IPS-18c (cell line): Measurements from ENCODE around the gene EZH2.

Source experiments
- H3K4me3 ChIP-seq: 2 replicates; pipeline ENCODE4 v1.7.0; 2013; ENCODE audit warnings: low read depth, mild to moderate bottlenecking, low read length, moderate library complexity; ENCODE audit not compliant: insufficient read depth
- H3K9me3 ChIP-seq: one replicate; pipeline ENCODE4 v1.6.1; 2013; ENCODE audit warnings: mild to moderate bottlenecking, low read length, moderate library complexity; ENCODE audit not compliant: control insufficient read depth, insufficient read depth

EZH2 gene

DNA sequence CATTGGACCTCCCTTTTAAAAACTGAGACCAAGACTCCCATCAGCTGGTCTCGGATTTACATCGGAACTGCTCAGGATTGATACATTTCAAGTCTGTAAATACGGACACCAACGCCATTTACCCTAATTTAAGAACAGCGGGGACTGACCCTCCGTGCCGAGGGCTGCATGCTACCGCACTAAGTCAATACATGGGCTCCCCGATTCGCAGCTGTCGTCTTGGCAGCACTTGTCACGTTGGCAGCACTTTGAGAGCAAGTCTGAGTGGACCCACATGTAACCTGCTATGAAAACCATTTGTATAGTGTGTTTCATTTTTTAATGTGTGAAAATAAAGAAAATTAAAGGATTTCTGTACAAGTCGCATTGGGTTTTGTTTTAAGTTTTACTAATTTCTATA is 83.4 kb downstream of the EZH2 start:
- Histone ChIP-seq H3K9me3 (no peaks in the 10 kb centered on the region), H3K4me3 (no peak overlapping the region)

DNA sequence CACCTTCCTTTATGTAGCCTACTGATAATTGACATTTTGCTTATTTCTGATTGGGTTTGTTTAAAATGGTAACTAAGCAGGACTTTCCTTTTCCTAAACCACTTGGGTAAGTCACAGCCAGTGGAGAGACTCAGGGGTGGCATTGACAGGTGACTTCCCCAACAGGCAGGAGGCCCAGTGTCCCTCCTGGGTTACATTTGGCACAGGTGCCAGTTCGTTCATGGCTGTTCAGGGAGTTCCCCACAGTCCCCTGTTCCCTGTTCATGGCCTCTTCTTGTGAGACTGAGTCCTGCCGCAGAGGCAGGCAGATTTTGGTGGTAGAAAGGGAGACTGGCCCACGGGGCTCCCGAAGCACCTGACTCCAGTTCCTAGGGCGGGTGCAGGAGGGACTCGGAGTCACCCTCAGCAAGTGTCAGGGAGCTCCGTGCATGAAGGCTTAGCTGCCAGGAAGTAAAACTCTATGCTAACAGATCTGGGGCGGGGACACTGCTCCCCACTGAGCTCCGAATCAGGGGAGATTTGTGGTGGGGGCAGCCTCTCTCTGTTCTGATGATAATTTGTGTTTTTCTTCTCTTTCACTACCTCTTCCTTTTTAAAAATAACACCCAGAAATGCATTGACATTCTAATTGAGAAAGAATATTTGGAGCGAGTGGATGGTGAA is 84.1 kb downstream of the EZH2 start:
- Histone ChIP-seq H3K9me3 (no peaks in the 10 kb centered on the region), H3K4me3 (no peak overlapping the region; the same call in 1 of the 2 replicates)

DNA sequence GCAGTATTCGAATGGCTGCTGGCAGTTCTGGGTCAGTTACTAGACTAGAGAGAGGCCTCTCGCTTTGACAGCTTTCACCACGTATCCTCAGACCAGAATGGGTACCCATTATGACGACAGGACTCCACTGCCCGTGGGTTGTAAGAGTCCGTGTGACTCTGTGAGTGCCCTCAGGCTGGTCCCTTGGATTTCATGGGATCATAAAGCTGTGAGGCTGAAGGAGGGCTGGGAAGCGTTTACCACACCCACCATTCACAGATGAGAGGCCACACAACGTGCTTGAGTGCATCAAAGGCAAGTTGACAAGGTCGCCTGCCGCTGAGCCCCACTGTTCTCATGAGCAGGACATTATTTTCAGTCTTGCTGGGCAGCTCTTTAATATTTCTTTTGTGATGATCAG is 87.2 kb downstream of the EZH2 start:
- Histone ChIP-seq H3K9me3 (peaks cover 3% of the 10 kb centered on the region), H3K4me3 (no peak overlapping the region)

DNA sequence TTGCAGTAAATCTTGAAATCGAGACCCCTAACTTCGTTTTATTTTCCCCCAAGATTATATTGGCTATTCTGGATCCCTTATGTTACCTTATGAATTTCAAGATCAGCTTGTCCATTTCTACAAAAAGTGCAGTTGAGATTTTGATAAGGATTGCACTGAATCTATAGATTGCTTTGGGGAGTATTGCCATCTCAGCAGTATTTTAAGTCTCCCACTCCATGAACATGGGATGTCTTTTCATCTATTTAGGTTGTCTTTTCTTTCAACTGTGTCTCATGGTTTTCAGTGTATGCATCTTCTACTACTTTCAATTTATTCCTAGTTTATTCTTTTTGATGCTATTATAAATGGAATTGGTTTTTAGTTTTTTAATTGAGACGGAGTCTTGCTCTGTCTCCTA is 89.6 kb downstream of the EZH2 start:
- Histone ChIP-seq H3K9me3 (peaks cover 3% of the 10 kb centered on the region), H3K4me3 (no peak overlapping the region)

DNA sequence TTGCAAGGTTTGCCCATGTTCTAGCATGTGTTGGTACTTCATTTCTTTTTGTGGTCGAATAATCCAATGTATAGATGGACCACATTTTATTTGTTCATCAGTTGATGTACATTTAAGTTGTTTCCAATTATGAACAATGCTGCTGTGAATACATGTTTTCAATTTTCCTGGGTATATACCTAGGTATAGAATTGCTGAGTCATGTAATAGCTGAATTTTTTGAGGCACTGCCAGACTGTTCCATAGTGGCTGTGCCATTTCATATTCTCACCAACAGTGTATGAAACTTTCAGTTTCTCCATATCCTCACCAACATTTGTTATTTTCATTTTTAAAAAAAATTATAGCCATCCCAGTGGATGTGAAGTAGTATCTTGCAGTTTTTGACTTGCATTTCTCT is 90.5 kb downstream of the EZH2 start:
- no peak overlapping the region for H3K4me3 ChIP-seq
- H3K9me3 ChIP-seq, result peaks cover 3% of the 10 kb centered on the region

DNA sequence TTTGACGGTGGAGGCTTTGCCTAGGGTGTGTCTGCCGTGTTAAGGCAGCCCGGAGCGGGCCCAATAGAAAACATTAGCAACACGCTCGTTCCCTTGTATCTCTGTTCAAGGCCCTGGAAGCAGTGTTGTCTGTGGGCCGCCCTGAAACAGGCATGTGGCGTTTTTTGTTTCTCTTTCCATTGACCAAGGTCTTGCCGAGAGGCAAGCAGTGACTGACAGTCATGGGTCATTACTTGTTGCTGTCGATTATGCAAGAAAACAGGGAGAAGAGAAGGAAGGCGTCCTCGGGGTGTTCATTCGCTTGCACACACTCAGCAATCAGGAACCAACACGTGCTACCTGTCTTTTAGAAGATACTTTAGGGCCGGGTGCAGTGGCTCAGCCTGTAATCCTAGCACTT is 92.5 kb downstream of the EZH2 start:
- peaks cover 3% of the 10 kb centered on the region for H3K9me3 ChIP-seq

DNA sequence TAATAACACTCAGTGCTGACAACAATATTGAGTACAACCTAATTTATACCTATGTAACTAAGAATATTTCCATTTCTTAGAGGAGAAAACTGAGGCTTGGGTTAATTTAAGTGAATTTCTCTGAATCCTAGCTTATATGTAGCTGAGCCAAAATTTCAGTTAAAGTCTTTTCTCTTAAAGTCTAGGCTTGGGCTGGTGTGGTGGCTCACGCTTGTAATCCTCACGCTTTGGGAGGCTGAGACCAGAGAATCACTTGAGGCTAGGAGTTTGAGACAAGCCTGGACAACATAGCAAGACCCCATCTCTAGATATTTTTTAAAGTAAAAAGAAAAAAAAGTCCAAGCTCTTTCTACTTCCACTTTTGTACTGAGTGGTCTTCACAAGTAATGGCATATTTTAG is 93.2 kb downstream of the EZH2 start:
- Histone ChIP-seq H3K4me3 (no peak overlapping the region), H3K9me3 (peaks cover 3% of the 10 kb centered on the region)

More for the DNA sequence above, 92.5 kb downstream of the EZH2 start:
- no peak overlapping the region for H3K4me3 ChIP-seq

DNA sequence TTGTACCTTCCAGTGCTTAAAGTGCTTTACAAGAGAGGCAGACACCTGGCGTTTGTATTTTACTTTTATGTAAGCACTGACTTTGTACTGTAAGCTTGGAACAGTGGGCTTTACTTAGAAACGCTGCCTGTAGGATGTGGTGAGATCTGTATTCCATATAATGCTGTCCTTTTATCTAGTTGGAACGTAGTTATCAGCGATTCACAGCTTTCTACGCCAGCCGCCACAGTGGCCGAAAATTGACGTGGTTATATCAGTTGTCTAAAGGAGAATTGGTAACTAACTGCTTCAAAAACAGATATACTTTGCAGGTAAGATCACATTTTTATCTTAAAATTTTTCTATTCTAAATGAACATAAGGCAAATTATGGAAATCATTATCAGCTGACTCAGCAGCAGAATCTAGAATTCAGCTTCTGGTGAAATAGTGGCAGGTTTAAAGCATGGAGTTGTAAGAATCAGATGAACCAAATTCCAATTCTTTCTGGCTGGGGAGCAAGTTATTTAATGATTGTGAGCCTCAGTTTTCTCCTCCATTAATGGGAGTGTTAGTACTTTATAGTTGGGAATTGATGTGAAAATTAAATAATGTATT is 93.9 kb downstream of the EZH2 start:
- H3K4me3 ChIP-seq, result no peak overlapping the region

DNA sequence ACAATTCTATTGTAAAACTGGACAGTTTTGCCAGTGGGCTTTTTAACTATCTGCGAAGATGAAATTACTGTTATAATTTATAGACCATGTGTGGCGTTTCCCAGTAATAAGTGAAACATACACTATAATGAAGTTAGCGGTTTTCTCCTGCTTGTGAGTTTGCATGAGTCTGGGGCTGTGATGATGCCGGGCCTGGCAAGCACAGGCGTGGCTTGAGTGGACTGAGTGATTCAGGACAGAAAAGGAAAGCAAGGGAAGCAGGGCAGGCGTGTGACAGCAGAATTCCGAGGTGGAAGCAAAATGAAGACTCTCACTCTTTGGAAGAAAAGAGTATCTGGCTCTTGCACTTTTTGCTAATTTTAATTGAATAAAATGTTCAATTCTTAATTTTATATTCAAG is 94.9 kb downstream of the EZH2 start:
- Histone ChIP-seq H3K4me3 (no peak overlapping the region), H3K9me3 (peaks cover 3% of the 10 kb centered on the region)

More for the DNA sequence above, 93.9 kb downstream of the EZH2 start:
- peaks cover 3% of the 10 kb centered on the region for H3K9me3 ChIP-seq

DNA sequence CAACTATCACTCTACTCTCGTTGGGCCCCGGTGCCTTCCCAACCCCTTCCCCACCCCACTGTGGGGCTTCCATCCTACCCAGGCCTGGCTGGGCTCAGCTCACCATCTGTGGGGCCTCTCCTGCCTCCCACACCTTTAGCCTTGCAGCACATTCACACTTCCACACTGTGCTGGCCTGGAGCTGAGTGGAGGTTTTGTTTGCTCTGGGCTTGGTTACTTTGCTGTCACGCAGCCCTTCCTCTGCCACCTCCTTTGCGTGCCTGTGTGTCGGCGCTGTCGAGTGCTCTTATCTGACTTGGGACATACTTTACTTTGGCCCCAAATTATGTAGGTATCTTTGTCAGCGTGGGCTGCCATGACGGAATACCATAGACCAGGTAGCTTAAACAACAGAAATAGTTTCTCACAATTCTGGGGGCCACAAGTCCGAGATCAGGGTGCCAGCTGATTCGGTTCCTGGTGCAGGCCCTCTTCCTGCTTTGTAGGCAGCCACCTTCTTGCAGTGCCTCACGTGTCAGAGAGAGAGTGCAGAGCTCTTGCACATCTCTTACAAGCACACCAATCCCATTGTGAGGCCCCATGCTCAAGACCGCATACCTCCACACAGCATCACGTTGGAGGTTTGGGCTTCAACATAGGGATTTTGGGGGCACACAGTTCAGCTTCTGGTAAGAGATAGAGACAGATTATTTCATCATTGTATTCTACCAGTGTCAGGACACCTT is 96.4 kb downstream of the EZH2 start:
- Histone ChIP-seq H3K9me3 (peaks cover 3% of the 10 kb centered on the region), H3K4me3 (no peak overlapping the region)

DNA sequence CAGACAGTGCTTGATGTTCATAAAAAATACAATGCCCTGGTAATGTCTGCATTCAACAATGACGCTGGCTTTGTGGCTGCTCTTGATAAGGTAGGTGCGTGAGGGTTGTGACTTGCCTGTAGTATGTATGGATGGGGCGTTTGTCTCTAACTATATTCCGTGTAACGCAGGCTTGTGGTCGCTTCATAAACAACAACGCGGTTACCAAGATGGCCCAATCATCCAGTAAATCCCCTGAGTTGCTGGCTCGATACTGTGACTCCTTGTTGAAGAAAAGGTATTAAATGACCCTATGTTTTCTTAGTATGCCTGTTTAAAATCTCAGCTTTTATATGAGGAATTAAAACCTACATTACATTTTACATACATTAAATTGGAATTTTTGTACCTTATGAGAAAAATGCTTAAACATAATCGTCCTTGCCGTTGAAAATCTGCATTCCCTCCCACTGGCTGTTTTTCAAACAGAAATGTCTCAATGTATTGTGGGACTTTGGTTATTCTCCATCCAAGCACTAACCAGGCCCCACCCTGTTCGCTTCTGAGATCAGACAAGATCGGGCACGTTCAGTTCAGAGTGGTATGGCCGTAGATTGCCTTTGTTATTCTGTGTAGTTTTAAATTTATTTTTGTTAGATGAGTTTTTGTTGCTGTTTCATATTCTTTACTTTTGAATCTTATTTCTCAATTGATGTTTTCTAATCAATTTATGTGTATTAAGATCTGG is 100.1 kb downstream of the EZH2 start:
- no peak overlapping the region for H3K4me3 ChIP-seq
- H3K9me3 ChIP-seq, result no peaks in the 10 kb centered on the region

DNA sequence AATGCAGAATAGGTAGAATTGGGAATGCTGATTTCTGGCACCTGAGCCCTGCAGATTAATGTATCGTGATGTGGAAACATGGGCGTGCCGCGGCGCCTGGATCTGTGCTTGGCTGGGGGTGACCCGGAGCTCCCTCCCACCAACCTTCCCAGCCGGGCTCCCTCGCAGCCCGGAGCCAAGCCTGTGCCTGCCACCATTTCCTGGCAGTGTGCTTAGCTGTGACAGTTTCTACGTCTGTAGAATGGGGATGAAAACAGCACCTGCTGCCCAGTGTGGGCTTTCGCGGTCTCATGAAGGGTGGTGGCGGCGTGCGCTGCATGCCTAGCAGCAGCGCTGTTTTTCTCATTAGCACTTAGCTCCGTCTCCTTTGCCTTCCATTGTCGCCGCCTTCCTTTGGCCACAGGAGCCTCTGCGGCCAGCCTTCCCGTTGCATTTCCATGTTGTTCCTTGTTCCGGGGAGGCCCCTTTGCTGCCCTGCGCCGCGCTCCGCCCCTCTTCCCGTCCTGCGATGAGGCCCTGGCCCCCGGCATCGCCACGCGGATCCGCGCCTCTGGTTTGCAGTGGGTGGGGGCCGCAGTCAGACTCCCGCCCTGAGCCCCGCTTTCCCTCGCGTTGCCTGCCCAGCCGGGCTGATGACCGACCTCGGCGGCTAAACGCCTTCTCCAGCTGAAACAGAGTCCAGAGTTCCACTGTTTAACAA is 101.2 kb downstream of the EZH2 start:
- Histone ChIP-seq H3K9me3 (no peaks in the 10 kb centered on the region), H3K4me3 (no peak overlapping the region)

DNA sequence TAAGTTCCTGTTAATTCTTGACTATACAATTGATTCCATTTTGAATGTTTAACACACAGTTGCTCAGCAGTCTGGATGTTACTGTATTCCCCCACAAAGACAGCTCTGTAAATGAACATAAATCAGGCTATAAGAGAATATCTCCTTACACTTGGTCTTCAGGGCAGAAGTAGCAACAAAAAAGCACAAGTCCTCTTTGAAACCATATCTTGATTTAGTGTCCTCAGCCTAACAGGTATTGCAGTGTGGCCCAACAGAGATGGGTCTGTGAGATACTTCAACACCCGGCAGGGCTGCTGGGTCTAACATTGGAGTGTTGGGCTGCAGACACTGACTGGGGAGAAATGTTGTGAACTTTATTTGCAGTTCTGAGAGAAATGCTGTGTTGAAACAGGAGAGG is 109.6 kb downstream of the EZH2 start:
- Histone ChIP-seq H3K9me3 (no peaks in the 10 kb centered on the region), H3K4me3 (no peak overlapping the region)

DNA sequence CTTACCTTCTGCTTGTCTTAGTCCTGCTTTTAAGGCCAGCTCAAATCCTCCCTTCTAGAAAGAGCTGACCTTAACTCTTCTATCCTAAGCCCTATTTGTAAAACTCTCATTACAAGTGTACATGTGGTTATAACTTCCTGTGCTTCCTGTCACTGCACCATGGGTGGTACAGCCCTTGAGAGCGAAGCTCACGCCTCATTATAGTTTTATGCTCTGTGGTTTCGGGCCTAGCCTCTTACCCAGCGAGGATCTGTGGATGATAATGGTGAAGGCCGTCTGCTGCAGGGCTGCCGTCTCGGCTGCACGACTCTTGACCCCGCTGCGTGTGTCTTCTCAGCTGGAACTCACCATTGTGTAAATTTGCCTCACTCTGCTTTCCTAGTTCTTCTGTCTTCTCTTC is 110.8 kb downstream of the EZH2 start:
- H3K4me3 ChIP-seq, result no peak overlapping the region
- H3K9me3 ChIP-seq, result no peaks in the 10 kb centered on the region

DNA sequence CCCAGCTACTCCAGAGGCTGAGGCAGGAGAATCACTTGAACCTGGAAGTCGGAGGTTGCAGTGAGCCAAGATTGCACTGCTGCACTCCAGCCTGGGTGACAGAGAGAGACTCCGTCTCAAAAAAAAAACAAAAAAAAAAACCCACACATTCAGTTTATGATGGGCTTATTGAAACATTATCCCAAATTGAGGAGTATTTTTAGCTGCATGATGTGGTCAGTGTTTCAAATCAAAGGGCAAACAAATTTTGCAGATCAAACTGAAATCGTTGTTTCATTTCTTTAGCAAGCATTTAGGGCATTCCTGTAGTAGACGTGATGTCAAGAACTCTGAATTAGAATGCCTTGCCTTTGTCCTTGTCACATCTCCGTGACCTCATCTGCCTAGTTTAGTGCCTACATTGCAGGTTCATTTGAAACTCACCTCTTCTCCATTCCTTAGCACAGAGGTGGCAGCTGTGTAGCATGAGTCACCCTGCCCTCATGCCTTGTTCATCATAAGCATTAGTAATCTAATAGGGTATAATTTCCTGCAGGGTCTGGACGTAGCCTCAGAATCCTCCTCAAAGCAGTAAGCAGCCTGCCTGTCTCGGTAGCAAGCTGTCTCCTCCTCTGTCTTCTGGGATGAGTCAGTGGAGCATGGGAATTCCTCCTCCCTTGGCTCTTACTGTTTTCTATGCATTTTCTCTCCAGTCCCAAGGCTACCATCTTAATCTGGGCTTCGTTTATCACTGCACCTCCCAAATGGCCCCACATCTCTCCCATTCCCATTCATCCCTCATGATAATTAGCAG is 111.6 kb downstream of the EZH2 start:
- H3K9me3 ChIP-seq, result no peaks in the 10 kb centered on the region
- H3K4me3 ChIP-seq, result no peak overlapping the region

DNA sequence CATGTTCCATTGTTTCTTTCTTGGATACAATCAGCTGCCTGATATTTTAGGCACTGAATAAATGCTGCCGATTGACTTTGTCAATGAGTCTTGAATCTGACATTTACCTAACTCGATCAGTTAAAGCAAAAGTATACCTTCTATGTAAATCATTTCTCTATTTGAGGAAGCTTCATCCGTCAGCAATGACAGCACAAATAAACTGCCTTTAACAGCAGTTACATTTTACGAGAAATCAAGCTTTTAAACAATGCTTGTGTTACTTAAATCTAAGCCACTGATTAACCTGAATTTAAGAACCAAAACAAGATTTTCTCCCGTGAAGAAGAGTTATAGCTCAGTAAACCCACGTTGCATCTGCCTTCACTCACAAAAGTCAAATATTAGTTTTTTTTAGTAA is 114.1 kb downstream of the EZH2 start:
- H3K4me3 ChIP-seq, result no peak overlapping the region
- no peaks in the 10 kb centered on the region for H3K9me3 ChIP-seq

DNA sequence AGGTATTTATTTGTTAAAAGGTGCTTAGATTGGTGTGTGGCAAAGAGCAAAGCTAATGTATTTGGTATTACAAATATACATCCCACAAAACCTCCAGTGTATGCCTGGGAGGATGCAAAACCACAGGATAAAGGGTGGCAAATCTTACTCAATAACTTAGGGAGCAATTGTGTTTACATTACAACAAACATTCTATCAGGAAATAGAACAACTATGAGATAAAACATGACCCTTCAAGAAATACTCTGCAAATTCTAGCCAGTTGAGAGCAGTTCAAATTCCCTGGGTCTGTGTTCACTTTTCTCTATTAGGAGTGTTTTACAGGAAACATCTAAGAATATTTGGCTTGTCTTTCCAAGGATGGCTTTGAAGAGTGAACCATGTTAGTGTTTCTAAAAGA is 120.5 kb downstream of the EZH2 start:
- no peaks in the 10 kb centered on the region for H3K9me3 ChIP-seq
- H3K4me3 ChIP-seq, result no peak overlapping the region
